Endothelial cell of umbilical vein (primary cell): ENCODE results near the gene NKX3-2.

Experiments
- CTCF ChIP-seq, 2 donors: IDR thresholded peaks; 1 replicate in 1 of 2; 2 replicates in 1 of 2; pipeline ENCODE4 v1.5.1; 2011; ENCODE audit warnings: low read length in 2 of 2, mild to moderate bottlenecking in 2 of 2, moderate library complexity in 2 of 2, control low read depth in 1 of 2, inconsistent platforms in 1 of 2, low read depth in 1 of 2; ENCODE audit not compliant: insufficient read depth in 1 of 2; ENCODE audit errors: extremely low read depth in 1 of 2
- EZH2 ChIP-seq: IDR thresholded peaks from 2 replicates; pipeline ENCODE4 v1.6.1; 2012; ENCODE audit warnings: borderline replicate concordance, low read depth, mild to moderate bottlenecking, moderate library complexity, low read length, inconsistent platforms; ENCODE audit not compliant: severe bottlenecking
- FOS ChIP-seq: IDR thresholded peaks from 2 replicates; pipeline ENCODE4 v1.6.1; 2011; ENCODE audit warnings: mild to moderate bottlenecking, low read length, moderate library complexity, borderline replicate concordance; ENCODE audit not compliant: insufficient read depth
- JUN ChIP-seq: IDR thresholded peaks from 2 replicates; pipeline ENCODE4 v1.6.1; 2011; ENCODE audit warnings: borderline replicate concordance, low read depth; ENCODE audit not compliant: insufficient read length, insufficient read depth
- MAX ChIP-seq: IDR thresholded peaks from 2 replicates; pipeline ENCODE4 v1.6.1; 2011; ENCODE audit not compliant: insufficient read depth, insufficient read length
- MYC ChIP-seq: IDR thresholded peaks from one replicate; pipeline ENCODE4 v1.6.1; 2011; ENCODE audit warnings: mild to moderate bottlenecking, low read depth, low read length
- POLR2A ChIP-seq: IDR thresholded peaks from 2 replicates; pipeline ENCODE4 v1.6.1; 2012; ENCODE audit warnings: low read depth, mild to moderate bottlenecking, control low read depth, low read length
- POLR2AphosphoS5 ChIP-seq: IDR thresholded peaks from 2 replicates; pipeline ENCODE4 v1.6.1; 2012; ENCODE audit warnings: low read depth, mild to moderate bottlenecking, control low read depth, low read length, moderate library complexity; ENCODE audit not compliant: insufficient read depth

- TF ChIP-seq POLR2A = no peak
- no peak for TF ChIP-seq CTCF (IDR thresholded peaks at IDR 0.05; ENCODE audit: extremely low read depth in 1 of 2, insufficient read depth in 1 of 2, low read depth in 1 of 2, low read length in 2 of 2)
- TF ChIP-seq POLR2AphosphoS5 = no peak
- TF ChIP-seq EZH2 = no peak
- no peak for TF ChIP-seq JUN
- TF ChIP-seq MYC = no peak
- no peak for TF ChIP-seq MAX
- TF ChIP-seq FOS = no peak
Measured at GRCh38 chr4:13514722-13515121, 29.6 kb downstream of the NKX3-2 start.
